CD4-positive, alpha-beta T cell treated with Interferon alpha-2 for 1 hour (primary cell): Measurements from ENCODE around the gene TPM1.

Source experiments
- DNase-seq, 2 donors: peaks; one replicate each; pipeline ENCODE4 v3.0.0-alpha.2; 2020 to 2022

TPM1 gene

DNA sequence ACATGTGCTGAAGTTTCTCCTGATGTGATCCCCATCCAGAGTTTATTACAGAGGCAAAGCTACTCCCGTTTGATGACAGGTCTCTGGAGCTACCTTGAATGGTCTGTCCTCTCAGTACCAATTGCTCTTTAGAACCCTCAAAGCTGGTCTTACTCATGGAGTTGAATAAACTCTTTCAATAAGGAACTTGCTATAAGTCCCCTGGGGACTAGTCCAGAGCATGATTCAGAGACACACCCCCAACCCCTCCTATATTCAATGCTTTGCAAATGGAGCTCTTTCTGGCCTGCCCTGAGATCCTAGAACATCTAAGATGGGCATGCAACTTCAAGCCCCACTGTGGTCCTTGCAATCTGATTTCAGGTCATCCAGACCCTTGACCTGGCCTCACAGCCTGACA lies 23.9 kb upstream of the TPM1 start:
- no peak for DNase-seq

DNA sequence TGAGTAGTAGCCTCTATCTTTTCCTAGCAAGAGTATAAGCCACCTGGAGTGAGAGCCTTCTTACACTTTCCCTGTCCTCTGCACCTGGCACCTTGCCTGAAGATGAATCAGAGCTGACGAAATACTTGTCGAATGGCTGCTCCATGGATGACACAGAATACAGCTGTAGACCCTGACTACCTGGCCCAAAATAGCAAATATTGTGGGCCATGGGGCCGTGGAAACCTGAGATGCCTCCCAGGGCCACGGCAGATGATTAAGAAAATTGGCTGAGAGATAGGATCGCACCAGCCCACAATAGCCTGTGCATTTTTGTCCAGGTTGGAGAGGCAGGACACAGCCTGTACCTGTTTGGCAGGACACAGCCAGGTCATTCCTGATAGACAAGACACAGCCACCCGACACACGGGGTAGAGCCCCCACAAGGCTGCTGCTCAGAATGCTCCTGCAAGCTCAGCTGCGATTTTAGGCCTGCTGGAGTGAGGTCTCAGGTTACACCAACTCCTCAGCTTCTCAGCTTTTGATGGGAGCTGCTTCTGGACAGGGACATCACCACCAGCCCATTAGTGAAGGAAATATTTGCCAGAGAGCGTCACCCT lies 22.9 kb upstream of the TPM1 start:
- DNase-seq: no peak

- no peak for DNase-seq
These were observed 22.4 kb upstream of the TPM1 start for GRCh38 chr15:63020128-63020527.

GRCh38 chr15:63020759-63021430 lies 21.7 kb upstream of the TPM1 start:
- DNase-seq: no peak

- DNase-seq: no peak
These were observed 20.4 kb upstream of the TPM1 start for GRCh38 chr15:63022181-63022580.

- DNase-seq: no peak
These were observed 19.9 kb upstream of the TPM1 start for GRCh38 chr15:63022663-63023062.

GRCh38 chr15:63023351-63023945 lies 19.1 kb upstream of the TPM1 start:
- DNase-seq: no peak

- DNase-seq: no peak
These were observed 17.1 kb upstream of the TPM1 start for GRCh38 chr15:63025460-63025859.

GRCh38 chr15:63027646-63028045 lies 14.9 kb upstream of the TPM1 start:
- DNase-seq: no peak

GRCh38 chr15:63028442-63029110 lies 14.0 kb upstream of the TPM1 start:
- no peak for DNase-seq

DNA sequence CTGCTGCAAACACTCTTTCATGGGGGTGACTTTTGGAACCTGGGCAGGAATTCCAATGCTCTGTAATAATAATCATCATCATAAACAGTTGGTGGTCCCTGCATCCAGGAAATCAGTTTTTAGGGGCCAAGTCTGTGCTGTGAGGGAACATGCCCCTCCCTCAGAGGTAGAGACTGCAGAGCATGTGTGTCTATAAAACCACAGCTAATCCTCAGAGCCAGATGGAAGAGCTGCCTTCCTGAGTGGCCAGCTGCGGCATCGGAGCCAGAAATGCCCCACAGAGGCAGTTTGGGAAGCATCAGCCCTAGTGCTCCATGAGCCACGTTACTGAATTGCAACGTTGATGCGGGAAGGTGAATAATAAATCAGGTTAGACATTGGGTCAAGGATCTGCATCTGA lies 12.9 kb upstream of the TPM1 start:
- no peak for DNase-seq

GRCh38 chr15:63030101-63030551 lies 12.4 kb upstream of the TPM1 start:
- peak in 1 of 2 donors; percentile 26 for DNase-seq

DNA sequence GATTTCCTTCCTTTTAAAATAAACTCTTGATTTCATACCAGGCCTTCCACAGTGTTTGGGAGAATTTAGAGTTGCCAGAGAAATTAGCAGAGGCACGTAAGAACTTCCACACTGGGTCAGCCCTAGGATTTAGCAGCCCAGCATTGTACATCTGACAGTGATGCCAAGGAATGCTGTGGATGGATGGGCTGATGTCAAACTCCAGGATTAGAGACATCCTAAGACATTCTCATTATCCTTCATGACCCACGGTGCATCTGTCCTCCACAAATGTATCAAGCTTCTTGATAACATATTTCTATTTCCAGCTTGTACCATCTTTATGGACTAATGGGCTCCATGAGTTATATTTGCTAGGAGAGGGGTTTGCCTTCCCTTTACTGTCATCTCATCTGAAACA lies 8.0 kb upstream of the TPM1 start:
- DNase-seq: no peak

- DNase-seq: no peak
These were observed 7.3 kb upstream of the TPM1 start for GRCh38 chr15:63035253-63035652.

DNA sequence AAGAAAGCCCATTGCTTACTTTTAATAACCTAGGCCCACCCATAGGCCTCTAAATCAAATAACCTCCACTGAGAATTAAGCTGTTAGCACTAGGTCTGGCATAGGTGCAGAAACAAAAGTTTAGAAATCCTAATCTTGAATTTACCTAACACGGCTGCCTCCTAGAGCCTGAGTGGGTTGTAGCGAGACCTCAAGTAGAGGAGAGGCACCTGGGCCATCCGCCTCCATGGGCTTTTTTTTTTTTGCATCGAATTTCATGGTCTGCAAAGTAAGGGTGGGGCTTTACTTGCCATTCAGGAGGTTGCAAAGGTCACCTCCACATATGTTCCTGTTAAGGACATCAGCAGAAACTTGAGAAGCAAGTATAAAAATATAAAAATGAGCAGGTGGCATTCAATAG lies 6.6 kb upstream of the TPM1 start:
- no peak for DNase-seq

DNA sequence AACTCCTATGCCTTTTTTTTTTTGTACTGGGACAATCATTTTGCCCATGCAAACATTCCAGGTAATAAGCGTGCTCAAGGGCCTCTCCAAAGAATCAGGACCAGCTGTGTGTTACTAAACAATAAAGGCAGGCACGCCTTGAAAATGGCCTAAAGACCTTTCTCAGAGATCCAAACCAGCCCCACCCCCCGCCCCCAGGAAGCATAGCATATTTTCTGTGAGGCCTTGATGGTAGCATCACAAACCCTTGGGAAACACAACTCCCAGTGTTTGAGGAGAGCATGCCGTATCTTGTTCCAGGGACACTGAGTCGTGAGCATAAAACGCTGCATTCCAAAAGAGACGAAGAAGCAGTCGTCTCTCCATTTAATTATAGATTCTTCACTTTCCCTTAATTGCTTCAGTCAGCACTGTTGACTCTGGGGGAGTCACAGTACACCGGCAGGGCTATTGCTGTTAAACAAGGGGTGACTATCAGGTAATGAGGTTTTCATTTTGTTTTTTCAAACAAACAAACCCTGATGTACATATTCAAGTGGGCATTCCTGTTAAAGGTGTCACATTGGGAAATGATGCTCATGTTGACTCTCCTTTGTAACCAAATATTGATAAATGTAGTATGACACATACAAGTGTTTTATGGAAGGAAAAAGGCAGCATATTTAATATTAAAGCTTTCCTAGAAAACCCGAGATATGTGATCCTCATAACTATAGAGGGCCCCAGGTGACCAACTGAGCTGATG lies 4.4 kb upstream of the TPM1 start:
- no peak for DNase-seq

- no peak for DNase-seq
These were observed 3.4 kb upstream of the TPM1 start for GRCh38 chr15:63038926-63039673.

GRCh38 chr15:63039811-63040210 lies 2.7 kb upstream of the TPM1 start:
- no peak for DNase-seq

DNA sequence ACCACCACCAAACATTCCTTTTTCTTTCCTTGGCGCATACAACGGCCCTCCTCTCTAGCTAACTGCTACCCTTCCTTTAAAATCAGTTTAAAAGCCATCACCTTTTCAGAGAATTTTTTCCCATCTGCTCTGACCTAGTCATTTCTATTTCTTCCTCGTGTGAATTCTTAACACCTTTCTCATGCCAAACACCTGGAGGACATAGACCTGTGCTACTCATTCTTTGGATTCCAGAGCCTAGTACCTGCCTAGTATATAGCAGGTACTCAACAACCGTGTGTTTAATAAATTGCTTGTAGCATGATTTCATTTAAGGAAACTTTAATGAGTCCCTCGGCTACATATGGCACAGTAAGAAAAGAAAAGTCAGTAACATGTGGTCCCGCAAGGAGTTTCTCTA lies 2.0 kb upstream of the TPM1 start:
- DNase-seq: no peak

DNA sequence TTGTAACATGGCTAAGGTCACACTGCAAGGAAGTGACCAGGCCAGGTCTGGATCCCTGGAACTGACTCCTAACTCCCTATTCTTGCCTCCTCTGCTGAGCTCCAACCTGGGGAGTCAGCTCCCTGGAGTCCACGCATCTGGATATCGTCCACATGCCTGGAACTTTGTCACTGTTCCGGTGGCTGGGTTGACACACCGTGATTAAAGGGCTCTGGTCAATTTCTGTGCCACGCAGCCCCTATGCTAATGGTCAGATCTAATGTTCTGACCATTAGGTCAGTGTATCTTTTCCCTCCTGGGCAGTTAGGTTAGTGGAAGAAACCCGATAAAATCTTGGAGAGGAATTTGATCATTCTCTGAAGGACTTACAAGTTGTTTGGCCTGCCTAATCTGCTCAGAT lies 1.6 kb upstream of the TPM1 start:
- no peak for DNase-seq

DNA sequence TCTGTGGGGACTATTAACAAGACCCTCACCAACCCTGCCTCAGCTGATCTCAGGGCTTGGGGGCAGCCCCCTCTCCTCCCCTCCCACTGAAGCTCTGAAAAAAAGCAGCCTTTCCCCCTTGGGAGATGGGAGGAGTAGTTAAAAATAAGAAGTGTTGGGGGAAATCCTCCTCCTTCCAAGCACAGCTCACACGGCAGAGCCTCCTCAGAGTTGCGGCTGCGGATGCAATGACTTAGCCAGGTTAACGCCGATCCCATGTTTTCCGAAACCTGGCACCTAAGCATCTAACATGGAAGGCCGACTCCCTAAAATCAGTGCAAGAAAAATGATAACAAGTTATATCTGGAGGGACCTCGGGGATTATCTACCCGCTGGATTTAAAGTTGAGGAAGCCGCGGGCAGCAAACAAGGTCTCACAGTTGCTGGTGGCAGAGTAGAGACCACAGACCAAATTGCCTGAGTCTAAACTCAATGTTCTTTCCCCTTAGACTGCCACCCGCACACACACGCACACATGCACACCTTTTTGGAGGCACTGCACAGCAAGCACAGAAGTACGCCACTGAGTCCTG lies 1.1 kb upstream of the TPM1 start:
- no peak for DNase-seq

- no peak for DNase-seq
These were observed 359 bp downstream of the TPM1 start for GRCh38 chr15:63042877-63043334.
